Trophoblast cell (in vitro differentiated cells and primary cell): ENCODE results near the gene BDKRB1.

Experiments used
- DNase-seq, 2 donors: peaks; one replicate each; pipeline ENCODE4 v3.0.0-alpha.2; 2016
- H2AFZ ChIP-seq: 2 replicates; pipeline ENCODE4 v1.6.1; 2013; ENCODE audit warnings: low read length, moderate library complexity, mild to moderate bottlenecking; ENCODE audit not compliant: insufficient read depth, poor library complexity
- H2AK5ac ChIP-seq: 2 replicates; pipeline ENCODE4 v1.6.1; 2013; ENCODE audit warnings: mild to moderate bottlenecking, low read length
- H2BK120ac ChIP-seq: 2 replicates; pipeline ENCODE4 v1.6.1; 2013; ENCODE audit warnings: low read length, mild to moderate bottlenecking, moderate library complexity; ENCODE audit not compliant: insufficient read depth, poor library complexity
- H2BK12ac ChIP-seq: 2 replicates; pipeline ENCODE4 v1.6.1; 2013; ENCODE audit warnings: mild to moderate bottlenecking, low read length, moderate library complexity
- H2BK5ac ChIP-seq: 2 replicates; pipeline ENCODE4 v1.6.1; 2013; ENCODE audit warnings: low read length, low read depth, moderate library complexity, mild to moderate bottlenecking; ENCODE audit not compliant: poor library complexity
- H3K14ac ChIP-seq: 2 replicates; pipeline ENCODE4 v1.6.1; 2013; ENCODE audit warnings: mild to moderate bottlenecking, low read length
- H3K18ac ChIP-seq: 2 replicates; pipeline ENCODE4 v1.6.1; 2013; ENCODE audit warnings: mild to moderate bottlenecking, low read length
- H3K23ac ChIP-seq: 2 replicates; pipeline ENCODE4 v1.6.1; 2013; ENCODE audit warnings: low read length
- H3K27ac ChIP-seq: 2 replicates; pipeline ENCODE4 v1.5.1; 2013; ENCODE audit warnings: low read depth, mild to moderate bottlenecking, inconsistent platforms, low read length, moderate library complexity
- H3K27me3 ChIP-seq: 2 replicates; pipeline ENCODE4 v1.6.1; 2013; ENCODE audit warnings: inconsistent platforms, mild to moderate bottlenecking, low read length, moderate library complexity; ENCODE audit not compliant: insufficient read depth
- H3K36me3 ChIP-seq, 2 experiments: 1 replicate in 1 of 2; 2 replicates in 1 of 2; pipeline ENCODE4 v1.6.1; 2013; ENCODE audit warnings: low read length in 2 of 2, mild to moderate bottlenecking in 2 of 2, moderate library complexity in 1 of 2; ENCODE audit not compliant: insufficient read depth in 2 of 2, control insufficient read depth in 1 of 2
- H3K4ac ChIP-seq: 2 replicates; pipeline ENCODE4 v1.6.1; 2013; ENCODE audit warnings: low read depth, mild to moderate bottlenecking, low read length, moderate library complexity
- H3K4me1 ChIP-seq, 2 experiments: 1 replicate in 1 of 2; 2 replicates in 1 of 2; pipeline ENCODE4 v1.6.1; 2013; ENCODE audit warnings: low read length in 2 of 2, mild to moderate bottlenecking in 2 of 2, moderate library complexity in 1 of 2; ENCODE audit not compliant: insufficient read depth in 2 of 2, control insufficient read depth in 1 of 2
- H3K4me2 ChIP-seq: 2 replicates; pipeline ENCODE4 v1.6.1; 2013; ENCODE audit warnings: inconsistent platforms, mild to moderate bottlenecking, low read length, moderate library complexity
- H3K4me3 ChIP-seq: 2 replicates; pipeline ENCODE4 v1.5.1; 2013; ENCODE audit warnings: mild to moderate bottlenecking, low read depth, low read length, inconsistent platforms
- H3K79me1 ChIP-seq: one replicate; pipeline ENCODE4 v1.6.1; 2013; ENCODE audit warnings: low read length
- H3K79me2 ChIP-seq: 2 replicates; pipeline ENCODE4 v1.6.1; 2013; ENCODE audit warnings: low read length, mild to moderate bottlenecking; ENCODE audit not compliant: control insufficient read depth, insufficient read depth, poor library complexity
- H3K9ac ChIP-seq: 2 replicates; pipeline ENCODE4 v1.6.1; 2013; ENCODE audit warnings: mild to moderate bottlenecking, low read length
- H3K9me3 ChIP-seq: 2 replicates; pipeline ENCODE4 v1.6.1; 2013; ENCODE audit warnings: low read depth, mild to moderate bottlenecking, control low read depth, inconsistent platforms, low read length; ENCODE audit not compliant: insufficient read depth
- H4K12ac ChIP-seq: 2 replicates; pipeline ENCODE4 v1.6.1; 2013; ENCODE audit warnings: low read depth, mild to moderate bottlenecking, low read length, moderate library complexity
- H4K8ac ChIP-seq: 2 replicates; pipeline ENCODE4 v1.6.1; 2013; ENCODE audit warnings: low read depth, mild to moderate bottlenecking, low read length, moderate library complexity
- H4K91ac ChIP-seq: one replicate; pipeline ENCODE4 v1.6.1; 2013; ENCODE audit warnings: low read depth, mild to moderate bottlenecking, low read length, moderate library complexity
- WGBS: extraction: QIAGEN DNeasy Blood & Tissue Kit; methylation state at CpG from one replicate; pipeline ENCODE4 v1.1.7; 2013; ENCODE audit warnings: missing lambda C conversion rate; ENCODE audit not compliant: insufficient read length, insufficient coverage; ENCODE audit errors: extremely low coverage; 5-methylcytosine and 5-hydroxymethylcytosine counted together

Gene BDKRB1

GRCh38 chr14:96238676-96239265 lies 17.2 kb upstream of the BDKRB1 start:
- H3K4ac ChIP-seq = no peak overlapping the region
- no peak overlapping the region for H3K4me2 ChIP-seq
- H4K12ac ChIP-seq = no peak overlapping the region
- no CpG with 5 or more reads among the region's 7 CpGs for WGBS
- H2BK12ac ChIP-seq = no peak overlapping the region
- H2BK120ac ChIP-seq = no peak overlapping the region
- no peak overlapping the region for H3K14ac ChIP-seq
- no peak overlapping the region for H4K8ac ChIP-seq
- no peak for DNase-seq
- H2BK5ac ChIP-seq = no peak overlapping the region
- H3K23ac ChIP-seq = no peak overlapping the region
- no peak overlapping the region for H3K18ac ChIP-seq
- peaks cover 13% of the 10 kb centered on the region for H3K9me3 ChIP-seq
- no peaks in the 10 kb centered on the region for H3K79me2 ChIP-seq
- H3K36me3 ChIP-seq = peaks cover 48 to 66% of the 10 kb centered on the region in 2 experiments
- H3K27me3 ChIP-seq = no peaks in the 10 kb centered on the region
- no peak overlapping the region for H4K91ac ChIP-seq
- no peaks in the 10 kb centered on the region for H3K79me1 ChIP-seq
- no peak overlapping the region for H3K9ac ChIP-seq
- no peak overlapping the region for H3K27ac ChIP-seq
- peaks cover 4 to 11% of the 10 kb centered on the region in 2 experiments for H3K4me1 ChIP-seq
- H3K4me3 ChIP-seq = no peak overlapping the region
- H2AK5ac ChIP-seq = no peak overlapping the region
- no peak overlapping the region for H2AFZ ChIP-seq

- H2BK5ac ChIP-seq = no peak overlapping the region
- peaks cover 13% of the 10 kb centered on the region for H3K9me3 ChIP-seq
These were observed 16.3 kb upstream of the BDKRB1 start for GRCh38 chr14:96239711-96240141.

GRCh38 chr14:96240641-96241040 lies 15.4 kb upstream of the BDKRB1 start:
- H3K4me1 ChIP-seq = peaks cover 5 to 8% of the 10 kb centered on the region in 2 experiments
- no peak overlapping the region for H2BK120ac ChIP-seq
- peak overlapping the region; percentile 14 for H3K4me3 ChIP-seq
- H3K23ac ChIP-seq = no peak overlapping the region
- H3K9me3 ChIP-seq = peaks cover 13% of the 10 kb centered on the region
- H3K4ac ChIP-seq = no peak overlapping the region
- no peak overlapping the region for H4K12ac ChIP-seq
- no peak overlapping the region for H3K27ac ChIP-seq
- H2AFZ ChIP-seq = no peak overlapping the region
- H4K8ac ChIP-seq = no peak overlapping the region
- no peaks in the 10 kb centered on the region for H3K79me1 ChIP-seq
- no peak overlapping the region for H2BK12ac ChIP-seq
- peaks cover 49 to 67% of the 10 kb centered on the region in 2 experiments for H3K36me3 ChIP-seq
- no peak overlapping the region for H3K14ac ChIP-seq
- H3K27me3 ChIP-seq = no peaks in the 10 kb centered on the region
- H2BK5ac ChIP-seq = no peak overlapping the region
- H4K91ac ChIP-seq = no peak overlapping the region
- no CpG with 5 or more reads among the region's 18 CpGs for WGBS
- no peak overlapping the region for H3K18ac ChIP-seq
- H2AK5ac ChIP-seq = no peak overlapping the region
- H3K9ac ChIP-seq = no peak overlapping the region
- no peak overlapping the region for H3K4me2 ChIP-seq
- no peak for DNase-seq
- H3K79me2 ChIP-seq = no peaks in the 10 kb centered on the region

More at GRCh38 chr14:96239711-96240141, 16.3 kb upstream of the BDKRB1 start:
- Histone ChIP-seq H4K12ac (no peak overlapping the region), H3K4ac (no peak overlapping the region), H4K8ac (no peak overlapping the region), H3K79me1 (no peaks in the 10 kb centered on the region), H3K27ac (no peak overlapping the region), H3K23ac (no peak overlapping the region), H3K4me2 (no peak overlapping the region), H3K14ac (no peak overlapping the region), H2BK120ac (no peak overlapping the region), H3K18ac (no peak overlapping the region), H3K4me3 (no peak overlapping the region), H3K79me2 (no peaks in the 10 kb centered on the region), H3K4me1 (peaks cover 4 to 8% of the 10 kb centered on the region in 2 experiments), H2AFZ (no peak overlapping the region), H2BK12ac (no peak overlapping the region), H2AK5ac (no peak overlapping the region), H3K27me3 (no peaks in the 10 kb centered on the region), H3K36me3 (peaks cover 49 to 68% of the 10 kb centered on the region in 2 experiments), H3K9ac (no peak overlapping the region), H4K91ac (no peak overlapping the region)
- DNase-seq = no peak
- WGBS = no CpG with 5 or more reads among the region's 9 CpGs

- Histone ChIP-seq H2BK12ac (no peak overlapping the region), H4K12ac (no peak overlapping the region), H3K9me3 (peaks cover 13% of the 10 kb centered on the region), H2AK5ac (no peak overlapping the region), H3K36me3 (peaks cover 42 to 58% of the 10 kb centered on the region in 2 experiments), H4K8ac (no peak overlapping the region), H3K4me3 (no peak overlapping the region), H3K27ac (no peak overlapping the region), H3K4ac (no peak overlapping the region), H2BK5ac (no peak overlapping the region), H3K18ac (no peak overlapping the region), H3K27me3 (no peaks in the 10 kb centered on the region), H3K23ac (no peak overlapping the region), H3K4me2 (no peak overlapping the region), H3K9ac (no peak overlapping the region), H2BK120ac (no peak overlapping the region), H3K4me1 (peaks cover 18 to 19% of the 10 kb centered on the region in 2 experiments), H3K14ac (no peak overlapping the region), H3K79me1 (peaks cover 9% of the 10 kb centered on the region), H3K79me2 (no peaks in the 10 kb centered on the region), H2AFZ (no peak overlapping the region), H4K91ac (no peak overlapping the region)
- DNase-seq = no peak
- WGBS = no CpG with 5 or more reads among the region's 10 CpGs
These were observed 13.9 kb upstream of the BDKRB1 start for GRCh38 chr14:96242126-96242525.
